HG03342 (cell line): ENCODE measurements around the gene TNFRSF9.
"Not testable (repeated sequence)": the region's sequence is repeated elsewhere in the genome, so short reads cannot be mapped to it uniquely, and the experiment has no call there.

Source experiments
- ATAC-seq: cut with Tn5 transposase; IDR thresholded peaks from one replicate; pipeline ENCODE4 v1.9.1; 2021; ENCODE audit warnings: mild to moderate bottlenecking, moderate library complexity; ENCODE audit not compliant: unreplicated experiment

Gene TNFRSF9

GRCh38 chr1:7940745-7941436 lies at the start of gene TNFRSF9:
Gene TNFRSF9 (minus strand): TSS chr1:7940839. CDS start chr1:7939994, 845 bp downstream.
- ATAC-seq, result no peak

- ATAC-seq, result no peak
Observed at GRCh38 chr1:7989762-7990428, 49.3 kb upstream of the TNFRSF9 start.

- no peak for ATAC-seq
Observed at GRCh38 chr1:7988576-7988975, 47.9 kb upstream of the TNFRSF9 start.

GRCh38 chr1:7987528-7987927 lies 46.9 kb upstream of the TNFRSF9 start:
- no peak for ATAC-seq

- ATAC-seq, result no peak
Observed at GRCh38 chr1:7985851-7986612, 45.4 kb upstream of the TNFRSF9 start.

GRCh38 chr1:7984811-7985210 lies 44.2 kb upstream of the TNFRSF9 start:
- no peak for ATAC-seq

- ATAC-seq, result no peak
Observed at GRCh38 chr1:7983086-7983778, 42.6 kb upstream of the TNFRSF9 start.

GRCh38 chr1:7980984-7981383 lies 40.3 kb upstream of the TNFRSF9 start:
- no peak for ATAC-seq

GRCh38 chr1:7975212-7975865 lies 34.7 kb upstream of the TNFRSF9 start:
- no peak for ATAC-seq

- ATAC-seq, result no peak
Observed at GRCh38 chr1:7973086-7973485, 32.4 kb upstream of the TNFRSF9 start.

GRCh38 chr1:7972285-7972684 lies 31.6 kb upstream of the TNFRSF9 start:
- ATAC-seq, result no peak

GRCh38 chr1:7971024-7971423 lies 30.4 kb upstream of the TNFRSF9 start:
- no peak for ATAC-seq

GRCh38 chr1:7970246-7970645 lies 29.6 kb upstream of the TNFRSF9 start:
- ATAC-seq, result no peak

- ATAC-seq, result no peak
Observed at GRCh38 chr1:7967651-7968050, 27.0 kb upstream of the TNFRSF9 start.

GRCh38 chr1:7967196-7967595 lies 26.6 kb upstream of the TNFRSF9 start:
- no peak for ATAC-seq

GRCh38 chr1:7964476-7964875 lies 23.8 kb upstream of the TNFRSF9 start:
- no peak for ATAC-seq

GRCh38 chr1:7963841-7964240 lies 23.2 kb upstream of the TNFRSF9 start:
- not testable (repeated sequence) for ATAC-seq

- not testable (repeated sequence) for ATAC-seq
Observed at GRCh38 chr1:7963378-7963730, 22.7 kb upstream of the TNFRSF9 start.

GRCh38 chr1:7962636-7963377 lies 22.2 kb upstream of the TNFRSF9 start:
- ATAC-seq, result no peak

GRCh38 chr1:7962014-7962335 lies 21.3 kb upstream of the TNFRSF9 start:
- ATAC-seq, result peak; percentile 7
